ENCODE measurements around the gene C13orf46. TPM values are rescaled to one million over a fixed set of nuclear protein-coding genes. Genes with fewer than 3 reads are reported as not detected.

Gene C13orf46
- total and polyA plus RNA-seq, 2 donors (not counting 1 experiment from before 2014, with no cell fraction given): 1.4 to 4.8 TPM

- ChIA-PET POLR2A (interaction anchor here (1.0 kb wide), 1 partner anchor 9 kb away, joined by 3 read pairs; no protein-coding TSS in a partner anchor), CTCF (no interaction called here)
- H3K27me3 Mint-ChIP-seq: no peaks in the 10 kb centered on the region
- H3K4me3 ChIP-seq (ENCODE audit: control extremely low read depth in 1 of 5, extremely low read depth in 1 of 5, insufficient read depth in 1 of 5, low read depth in 2 of 5, low read length in 4 of 5): no peak overlapping the region
- no peak overlapping the region for H3K27ac ChIP-seq (ENCODE audit: low read length in 2 of 2)
- peaks cover 52% of the 10 kb centered on the region for H4K20me1 ChIP-seq (ENCODE audit: control insufficient read depth, insufficient read depth, low read length, poor library complexity, severe bottlenecking)
- no peak overlapping the region for H2AFZ ChIP-seq (ENCODE audit: insufficient read depth, low read depth, low read length, poor library complexity, severe bottlenecking)
- H3K4me1 ChIP-seq (ENCODE audit: control insufficient read depth in 2 of 2, insufficient read depth in 2 of 2, low read length in 2 of 2): peaks cover 18 to 51% of the 10 kb centered on the region in 2 donors
- no peaks in the 10 kb centered on the region for H3K9me3 Mint-ChIP-seq (ENCODE audit: insufficient read depth)
- H3K4me3 Mint-ChIP-seq: no peak overlapping the region
- H3K4me2 ChIP-seq (replicated peaks; ENCODE audit: low read depth, low read length, poor library complexity, severe bottlenecking): no peak overlapping the region
- H3K36me3 ChIP-seq (replicated peaks in 1 of 2; ENCODE audit: control extremely low read depth in 1 of 2, control insufficient read depth in 1 of 2, extremely low read depth in 1 of 2, insufficient read depth in 2 of 2, low read length in 1 of 2): peaks cover 0 to 87% of the 10 kb centered on the region in 2 experiments
- peaks cover 40% of the 10 kb centered on the region for H3K4me1 Mint-ChIP-seq
- no peaks in the 10 kb centered on the region for H3K79me2 ChIP-seq (ENCODE audit: control insufficient read depth, insufficient read depth, low read length)
- no peak for TF ChIP-seq CTCF (IDR thresholded peaks at IDR 0.05)
- TF ChIP-seq EZH2 (IDR thresholded peaks at IDR 0.05; ENCODE audit: borderline replicate concordance, insufficient read depth, low read depth, low read length, poor library complexity, severe bottlenecking): no peak
- H3K27me3 ChIP-seq (replicated peaks in 1 of 4; ENCODE audit: control extremely low read depth in 1 of 4, control insufficient read depth in 3 of 4, insufficient read depth in 4 of 4, low read length in 3 of 4): no peaks in the 10 kb centered on the region
- peaks cover 0 to 8% (median 0%) of the 10 kb centered on the region in 3 donors for H3K9me3 ChIP-seq (ENCODE audit: control extremely low read depth in 1 of 3, control insufficient read depth in 2 of 3, insufficient read depth in 1 of 3, low read length in 2 of 3)
- DNase-seq: no peak
- H3K27ac Mint-ChIP-seq: no peak overlapping the region
- no peak for ATAC-seq (ENCODE audit: low read depth)
- intact Hi-C loops (cut with micrococcal nuclease): no loop called here
- no peak overlapping the region for H3K9ac ChIP-seq (ENCODE audit: low read length)
- WGBS (ENCODE audit: insufficient coverage): 73% methylated on average over 7 of the region's 9 CpGs
Measured at GRCh38 chr13:114022309-114022669, 48.4 kb upstream of the C13orf46 start.

- Mint-ChIP-seq H3K4me3 (no peak overlapping the region), H3K4me1 (peaks cover 36% of the 10 kb centered on the region), H3K9me3 (ENCODE audit: insufficient read depth) (no peaks in the 10 kb centered on the region), H3K27me3 (no peaks in the 10 kb centered on the region), H3K27ac (no peak overlapping the region)
- no peak overlapping the region for H3K4me2 ChIP-seq (replicated peaks; ENCODE audit: low read depth, low read length, poor library complexity, severe bottlenecking)
- no peaks in the 10 kb centered on the region for H3K79me2 ChIP-seq (ENCODE audit: control insufficient read depth, insufficient read depth, low read length)
- intact Hi-C loops (cut with micrococcal nuclease): no loop called here
- no peaks in the 10 kb centered on the region for H3K27me3 ChIP-seq (replicated peaks in 1 of 4; ENCODE audit: control extremely low read depth in 1 of 4, control insufficient read depth in 3 of 4, insufficient read depth in 4 of 4, low read length in 3 of 4)
- peaks cover 0 to 8% (median 0%) of the 10 kb centered on the region in 3 donors for H3K9me3 ChIP-seq (ENCODE audit: control extremely low read depth in 1 of 3, control insufficient read depth in 2 of 3, insufficient read depth in 1 of 3, low read length in 2 of 3)
- ATAC-seq (ENCODE audit: low read depth) (no peak), DNase-seq (no peak)
- peaks cover 52% of the 10 kb centered on the region for H4K20me1 ChIP-seq (ENCODE audit: control insufficient read depth, insufficient read depth, low read length, poor library complexity, severe bottlenecking)
- no peak overlapping the region for H3K27ac ChIP-seq (ENCODE audit: low read length in 2 of 2)
- H3K9ac ChIP-seq (ENCODE audit: low read length): no peak overlapping the region
- H3K4me3 ChIP-seq (ENCODE audit: control extremely low read depth in 1 of 5, extremely low read depth in 1 of 5, insufficient read depth in 1 of 5, low read depth in 2 of 5, low read length in 4 of 5): no peak overlapping the region
- TF ChIP-seq CTCF (IDR thresholded peaks at IDR 0.05): no peak
- no peak for TF ChIP-seq EZH2 (IDR thresholded peaks at IDR 0.05; ENCODE audit: borderline replicate concordance, insufficient read depth, low read depth, low read length, poor library complexity, severe bottlenecking)
- H3K36me3 ChIP-seq (replicated peaks in 1 of 2; ENCODE audit: control extremely low read depth in 1 of 2, control insufficient read depth in 1 of 2, extremely low read depth in 1 of 2, insufficient read depth in 2 of 2, low read length in 1 of 2): peaks cover 0 to 87% of the 10 kb centered on the region in 2 experiments
- WGBS (ENCODE audit: insufficient coverage): 93% methylated on average over 23 of the region's 25 CpGs
- CTCF ChIA-PET: no interaction called here
- peaks cover 14 to 45% of the 10 kb centered on the region in 2 donors for H3K4me1 ChIP-seq (ENCODE audit: control insufficient read depth in 2 of 2, insufficient read depth in 2 of 2, low read length in 2 of 2)
- H2AFZ ChIP-seq (ENCODE audit: insufficient read depth, low read depth, low read length, poor library complexity, severe bottlenecking): no peak overlapping the region
- POLR2A ChIA-PET: interaction anchor here (0.9 to 1.0 kb wide), 2 partner anchors 10 to 119 kb away, joined by 3 read pairs; no protein-coding TSS in a partner anchor
Measured at GRCh38 chr13:114021464-114022308, 47.8 kb upstream of the C13orf46 start.

Measured in B cell (primary cell).